NCI-H226 (cell line): ENCODE data around the gene BCL3.

Experiments
- DNase-seq: peaks from one replicate; pipeline ENCODE4 v3.0.0-alpha.2; 2015

The BCL3 gene

DNA sequence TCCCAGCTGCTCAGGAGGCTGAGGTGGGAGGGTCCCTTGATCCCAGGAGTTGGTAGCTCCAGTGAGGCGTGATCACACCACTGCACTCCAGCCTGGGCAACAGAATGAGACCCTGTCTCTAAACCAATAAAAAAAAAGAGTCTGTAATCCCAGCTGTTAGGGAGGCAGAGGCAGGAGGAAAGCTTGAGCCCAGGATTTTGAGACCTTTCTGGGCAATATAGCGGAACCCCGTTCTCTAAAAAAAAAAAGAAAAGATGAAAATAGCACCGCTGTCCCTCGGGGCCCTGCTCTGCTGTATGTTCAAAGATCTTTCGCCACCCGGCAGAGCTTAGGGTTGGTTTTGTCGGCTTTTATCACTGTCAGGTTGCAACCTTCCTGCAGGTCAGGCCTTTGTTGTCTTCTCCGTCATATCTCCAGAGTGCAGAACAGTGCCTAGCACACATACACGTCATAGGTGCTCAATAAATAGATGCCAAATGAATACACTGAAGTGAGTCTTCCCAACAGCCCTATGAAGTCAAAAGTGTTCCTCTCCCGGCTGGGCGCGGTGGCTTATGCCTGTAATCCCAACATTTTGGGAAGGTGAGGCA lies 47.0 kb downstream of the BCL3 start:
- DNase-seq = no peak

DNA sequence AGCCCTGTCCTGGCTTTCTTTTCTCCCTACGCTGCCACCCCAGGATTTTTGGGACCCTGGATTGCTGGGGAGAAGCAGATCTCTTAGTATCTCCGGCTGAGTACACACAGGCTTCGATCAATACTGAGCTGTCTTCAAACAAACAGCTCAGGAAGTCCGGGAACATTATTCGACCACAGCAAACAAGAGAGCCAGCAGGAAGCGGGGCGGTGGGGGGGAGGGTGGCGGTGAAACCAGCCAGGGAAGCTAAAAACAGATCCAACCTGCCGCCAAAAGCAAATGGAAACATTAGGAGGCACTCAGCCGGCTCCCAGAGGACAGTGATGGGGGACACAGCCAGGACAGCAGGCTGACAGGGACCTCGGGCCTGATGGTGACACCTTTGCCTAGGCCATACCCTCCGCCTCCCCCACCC lies 48.2 kb downstream of the BCL3 start:
- no peak for DNase-seq

DNA sequence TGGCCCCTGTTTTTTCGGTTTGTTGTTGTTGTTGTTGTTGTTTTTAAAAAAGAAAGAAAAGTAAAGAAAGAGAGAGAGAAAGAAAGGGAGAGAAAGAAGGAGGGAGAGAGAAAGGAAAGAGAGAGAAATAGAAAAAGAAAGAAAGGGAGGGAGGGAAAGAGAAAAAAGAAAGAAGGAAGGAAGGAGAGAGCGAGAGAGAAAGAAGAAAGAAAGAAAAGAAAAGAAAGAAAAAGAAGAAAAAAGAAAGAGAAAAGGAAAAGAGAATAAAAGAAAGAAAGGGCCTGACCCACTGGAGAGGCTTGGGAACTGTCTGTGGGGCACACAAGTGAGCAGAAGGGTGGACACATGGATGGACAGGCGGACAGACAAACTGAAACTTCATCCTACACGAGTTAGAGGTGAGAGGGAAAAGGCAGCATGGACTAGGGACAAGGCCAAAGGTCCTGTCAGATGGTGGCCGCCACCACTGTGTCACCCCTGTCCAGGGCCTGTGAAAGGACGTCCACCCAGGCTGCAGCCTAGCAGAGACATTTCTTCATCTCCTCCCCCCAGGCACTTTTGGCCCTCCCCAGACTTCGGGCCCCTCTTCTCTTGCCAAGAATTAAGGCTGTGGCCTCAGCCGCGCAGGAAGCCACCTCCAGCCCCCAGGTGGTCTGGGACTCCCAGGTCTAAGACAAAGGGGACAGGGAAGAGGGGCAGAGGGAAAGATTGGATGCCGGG lies 51.3 kb downstream of the BCL3 start:
- DNase-seq = no peak

- DNase-seq = peak; percentile 70
These were observed 52.0 kb downstream of the BCL3 start for GRCh38 chr19:44800461-44800860.

DNA sequence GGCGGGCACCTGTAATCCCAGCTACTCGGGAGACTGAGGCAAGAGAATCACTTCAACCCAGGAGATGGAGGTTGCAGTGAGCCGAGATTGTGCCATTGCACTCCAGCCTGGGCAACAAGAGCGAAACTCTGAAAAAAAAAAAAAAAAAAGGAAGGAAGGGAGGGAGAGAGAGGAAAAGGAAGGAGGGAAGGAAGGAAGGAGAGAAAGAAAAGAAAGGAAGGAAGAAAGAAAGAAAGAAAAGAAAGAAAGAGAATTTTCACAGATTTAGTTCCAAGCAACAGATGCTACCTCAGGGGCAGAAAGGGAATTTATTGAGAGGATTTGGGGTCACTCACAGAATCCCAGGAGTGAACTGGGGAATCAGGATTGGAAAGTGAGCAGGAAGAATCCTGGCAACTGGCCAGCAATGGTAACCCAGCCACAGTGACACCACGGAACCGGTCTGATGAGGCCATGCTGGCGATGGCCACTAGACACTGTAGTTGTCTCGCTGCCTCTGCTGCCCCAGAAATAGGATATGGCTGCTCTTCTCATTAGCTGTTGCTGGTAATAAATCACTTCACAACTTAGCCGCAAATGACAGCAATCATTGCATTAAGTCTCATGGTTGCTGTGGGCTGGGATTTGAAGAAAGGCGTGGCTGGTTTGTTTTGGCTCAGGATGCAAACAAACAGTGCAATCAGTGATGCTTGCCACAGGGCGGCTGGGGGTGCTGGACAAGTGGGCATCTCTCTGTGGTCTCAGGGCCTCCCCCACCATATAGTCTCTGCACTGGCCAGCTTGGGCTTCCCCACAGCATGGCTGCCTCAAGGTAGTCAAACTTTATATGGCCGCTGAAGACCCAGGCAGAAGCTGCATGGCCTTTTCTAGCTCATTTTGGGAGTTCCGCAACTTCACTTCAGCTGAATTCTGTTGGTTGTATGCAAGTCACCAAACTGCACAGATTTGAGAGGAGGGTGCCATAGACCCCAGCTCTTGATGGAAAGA lies 55.2 kb downstream of the BCL3 start:
- no peak for DNase-seq

DNA sequence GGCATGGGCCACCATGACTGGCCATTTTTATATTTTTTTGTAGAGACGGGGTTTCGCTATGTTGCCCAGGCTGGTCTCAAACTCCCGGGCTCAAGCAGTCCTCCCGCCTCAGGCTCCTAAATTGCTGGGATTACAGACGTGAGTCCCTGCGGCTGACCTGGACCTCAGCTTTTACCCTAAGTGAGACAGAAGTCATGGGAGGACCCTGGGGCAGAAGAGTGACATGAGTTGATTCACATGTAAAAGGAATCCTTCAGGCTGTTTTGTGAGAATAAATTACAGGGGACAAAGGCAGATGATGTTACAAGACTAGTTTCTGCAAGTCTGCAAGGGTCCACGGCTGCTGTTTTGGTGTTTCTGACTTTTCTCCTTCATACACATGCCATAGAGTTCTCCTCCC lies 57.8 kb downstream of the BCL3 start:
- no peak for DNase-seq

- peak; percentile 54 for DNase-seq
These were observed 58.7 kb downstream of the BCL3 start for GRCh38 chr19:44807162-44807561.

DNA sequence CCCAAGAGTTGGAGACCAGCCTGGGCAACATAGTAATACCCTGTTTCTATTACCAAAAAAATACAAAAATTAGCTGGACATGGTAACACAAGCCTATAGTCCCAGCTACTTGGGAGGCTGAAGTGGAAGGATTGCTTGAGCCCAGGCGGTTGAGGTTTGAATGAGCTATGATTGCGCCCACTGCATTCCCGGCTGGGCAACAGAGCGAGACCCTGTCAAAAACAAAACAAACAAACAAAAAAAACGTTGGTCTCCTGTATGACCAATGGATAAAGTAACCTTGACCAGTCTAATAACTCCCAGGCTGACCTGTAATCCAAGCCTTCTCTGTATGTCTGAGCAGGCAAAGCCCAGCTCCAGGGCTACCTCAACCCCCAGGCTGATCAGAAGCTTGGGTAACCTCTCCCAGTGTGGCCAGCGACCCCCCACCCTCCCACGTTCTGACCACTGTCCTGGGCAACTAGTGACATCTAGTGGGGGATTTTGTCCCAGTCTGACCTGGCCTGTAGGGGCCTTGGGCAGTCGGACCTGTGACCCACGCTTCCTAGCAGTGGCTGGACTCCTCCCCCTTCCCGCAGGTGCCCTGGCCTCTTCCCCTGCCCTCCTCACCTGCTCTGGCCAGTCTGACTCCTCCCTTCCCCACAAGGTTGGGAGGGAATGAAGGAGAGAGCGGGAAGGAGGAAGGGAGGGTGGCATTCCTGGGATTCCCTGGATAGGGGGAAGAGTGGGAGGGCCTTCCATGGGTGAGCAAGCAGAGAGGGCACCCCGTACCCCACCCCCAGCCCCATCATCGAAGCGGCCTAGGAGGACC lies 59.3 kb downstream of the BCL3 start:
- peak; percentile 92 for DNase-seq

- DNase-seq = peak; percentile 81
These were observed 60.2 kb downstream of the BCL3 start, which contains the start of gene BCAM for GRCh38 chr19:44808463-44809371. TSS of gene BCAM (plus strand) at chr19:44809103. CDS start at chr19:44809125, 22 bp downstream.
